ENCODE data around the gene TYMS.

DNA sequence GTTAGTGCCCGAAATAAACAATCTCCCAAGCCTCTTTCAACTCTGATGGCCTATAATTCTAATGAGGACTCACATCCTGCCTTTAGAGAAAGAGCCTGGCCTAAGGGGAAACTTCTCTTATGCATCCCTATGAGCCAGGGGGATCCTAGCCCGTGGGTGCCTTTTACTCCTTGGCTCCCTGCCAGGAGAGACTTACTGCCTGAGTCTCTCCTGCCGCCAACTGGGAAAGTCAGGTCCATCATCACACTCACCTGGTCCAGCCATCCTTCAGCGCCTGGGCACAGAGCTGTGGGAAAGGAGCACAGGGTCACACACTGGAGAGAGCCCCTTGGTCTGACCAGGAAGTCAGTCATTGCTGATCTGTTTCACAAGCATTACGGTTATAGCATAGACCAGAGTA lies 30.9 kb downstream of the TYMS start:
- TF ChIP-seq, protein P1, sequence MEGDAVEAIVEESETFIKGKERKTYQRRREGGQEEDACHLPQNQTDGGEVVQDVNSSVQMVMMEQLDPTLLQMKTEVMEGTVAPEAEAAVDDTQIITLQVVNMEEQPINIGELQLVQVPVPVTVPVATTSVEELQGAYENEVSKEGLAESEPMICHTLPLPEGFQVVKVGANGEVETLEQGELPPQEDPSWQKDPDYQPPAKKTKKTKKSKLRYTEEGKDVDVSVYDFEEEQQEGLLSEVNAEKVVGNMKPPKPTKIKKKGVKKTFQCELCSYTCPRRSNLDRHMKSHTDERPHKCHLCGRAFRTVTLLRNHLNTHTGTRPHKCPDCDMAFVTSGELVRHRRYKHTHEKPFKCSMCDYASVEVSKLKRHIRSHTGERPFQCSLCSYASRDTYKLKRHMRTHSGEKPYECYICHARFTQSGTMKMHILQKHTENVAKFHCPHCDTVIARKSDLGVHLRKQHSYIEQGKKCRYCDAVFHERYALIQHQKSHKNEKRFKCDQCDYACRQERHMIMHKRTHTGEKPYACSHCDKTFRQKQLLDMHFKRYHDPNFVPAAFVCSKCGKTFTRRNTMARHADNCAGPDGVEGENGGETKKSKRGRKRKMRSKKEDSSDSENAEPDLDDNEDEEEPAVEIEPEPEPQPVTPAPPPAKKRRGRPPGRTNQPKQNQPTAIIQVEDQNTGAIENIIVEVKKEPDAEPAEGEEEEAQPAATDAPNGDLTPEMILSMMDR (IDR thresholded peaks at IDR 0.05), result no peak
- no peak for TF ChIP-seq POLR2A (IDR thresholded peaks at IDR 0.05)
